CD4-positive, alpha-beta T cell treated with Interleukin-4 for 1 hour (primary cell): Measurements from ENCODE around the gene CAMP.
A peak's percentile ranks its signal among the peaks of the same experiment; 100 is the strongest.
"Not testable (repeated sequence)": the region's sequence is repeated elsewhere in the genome, so short reads cannot be mapped to it uniquely, and the experiment has no call there.

Experiments
- DNase-seq, 2 donors: peaks; one replicate each; pipeline ENCODE4 v3.0.0-alpha.2; 2020 to 2022

The CAMP gene

GRCh38 chr3:48222616-48223513 is at the start of gene CAMP:
Gene CAMP, plus strand, starts transcription at chr3:48223495. Its CDS starts 17 bp downstream, at chr3:48223512.
- DNase-seq = peak; percentile 14 to 79

- no peak for DNase-seq
Measured at GRCh38 chr3:48178072-48178471, 45.2 kb upstream of the CAMP start.

GRCh38 chr3:48180021-48180420 is 43.3 kb upstream of the CAMP start:
- DNase-seq = no peak

GRCh38 chr3:48180531-48181253 is 42.6 kb upstream of the CAMP start:
- no peak for DNase-seq

- no peak for DNase-seq
Measured at GRCh38 chr3:48184299-48184698, 39.0 kb upstream of the CAMP start.

- no peak for DNase-seq
Measured at GRCh38 chr3:48185129-48185528, 38.2 kb upstream of the CAMP start.

- no peak for DNase-seq
Measured at GRCh38 chr3:48186631-48187300, 36.5 kb upstream of the CAMP start.

- no peak for DNase-seq
Measured at GRCh38 chr3:48187301-48187578, 36.1 kb upstream of the CAMP start.

- no peak for DNase-seq
Measured at GRCh38 chr3:48187579-48188265, 35.6 kb upstream of the CAMP start.

- peak; percentile 98 to 99 for DNase-seq
Measured at GRCh38 chr3:48188266-48189201, 34.8 kb upstream of the CAMP start, which contains the start of gene CDC25A. Gene CDC25A, minus strand, starts transcription at chr3:48188417. Its CDS starts 470 bp downstream, at chr3:48187947.

- no peak for DNase-seq
Measured at GRCh38 chr3:48189321-48189720, 34.0 kb upstream of the CAMP start.

- no peak for DNase-seq
Measured at GRCh38 chr3:48190911-48191310, 32.4 kb upstream of the CAMP start.

GRCh38 chr3:48194446-48195071 is 28.7 kb upstream of the CAMP start:
- DNase-seq = peak; percentile 15 to 22

GRCh38 chr3:48196611-48197010 is 26.7 kb upstream of the CAMP start:
- no peak for DNase-seq

GRCh38 chr3:48199117-48199516 is 24.2 kb upstream of the CAMP start:
- no peak for DNase-seq

GRCh38 chr3:48202632-48203031 is 20.7 kb upstream of the CAMP start:
- DNase-seq = no peak

- no peak for DNase-seq
Measured at GRCh38 chr3:48208076-48208475, 15.2 kb upstream of the CAMP start.

GRCh38 chr3:48209445-48209844 is 13.8 kb upstream of the CAMP start:
- DNase-seq = no peak

- DNase-seq = not testable (repeated sequence)
Measured at GRCh38 chr3:48210534-48210933, 12.8 kb upstream of the CAMP start.

GRCh38 chr3:48211776-48212175 is 11.5 kb upstream of the CAMP start:
- DNase-seq = not testable (repeated sequence)

- DNase-seq = no peak
Measured at GRCh38 chr3:48214225-48214624, 9.1 kb upstream of the CAMP start.
